Amniotic stem cell (primary cell): Measurements from ENCODE around the gene KLHL28.
"Not testable (repeated sequence)": the region's sequence is repeated elsewhere in the genome, so short reads cannot be mapped to it uniquely, and the experiment has no call there.

Experiments used
- DNase-seq: peaks from one replicate; lab custom pipeline; 2025; lab: John Stamatoyannopoulos, UW

Gene KLHL28

DNA sequence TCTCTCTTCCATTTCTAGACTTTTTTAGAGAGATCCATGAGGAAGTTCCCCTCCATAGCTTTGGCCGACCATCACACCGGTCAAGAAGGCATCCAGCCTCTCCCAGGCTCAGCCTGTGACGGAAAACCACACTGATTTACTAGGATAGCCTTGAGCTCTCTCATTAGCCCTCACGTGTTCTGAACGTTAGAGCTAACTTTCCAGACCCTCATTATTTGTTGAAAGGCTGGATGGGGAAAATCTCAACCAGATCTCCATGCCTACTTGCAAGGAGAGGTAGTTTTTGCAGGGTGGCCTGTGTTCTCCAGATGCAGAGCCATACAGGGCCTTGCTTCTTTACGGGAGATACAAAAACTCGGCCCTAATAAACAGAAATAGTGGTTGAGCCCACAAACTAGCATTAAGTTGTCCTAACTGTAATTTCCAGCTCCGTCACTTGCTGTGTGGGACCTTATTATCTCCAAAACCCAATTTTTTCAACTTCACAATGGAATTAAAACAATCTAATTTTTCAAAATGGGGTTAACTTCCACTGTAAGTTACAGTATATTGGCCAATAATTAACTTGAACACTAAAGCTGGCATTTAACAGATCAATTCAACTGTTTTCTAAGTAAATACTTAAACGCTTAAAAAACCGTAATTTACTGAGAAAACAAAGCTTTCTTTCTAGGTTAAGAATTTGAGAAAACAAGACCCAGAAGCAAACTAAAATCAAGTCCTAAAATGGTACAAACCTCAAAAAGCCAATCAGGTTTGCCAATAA lies 65.3 kb downstream of the KLHL28 start:
- no peak for DNase-seq

DNA sequence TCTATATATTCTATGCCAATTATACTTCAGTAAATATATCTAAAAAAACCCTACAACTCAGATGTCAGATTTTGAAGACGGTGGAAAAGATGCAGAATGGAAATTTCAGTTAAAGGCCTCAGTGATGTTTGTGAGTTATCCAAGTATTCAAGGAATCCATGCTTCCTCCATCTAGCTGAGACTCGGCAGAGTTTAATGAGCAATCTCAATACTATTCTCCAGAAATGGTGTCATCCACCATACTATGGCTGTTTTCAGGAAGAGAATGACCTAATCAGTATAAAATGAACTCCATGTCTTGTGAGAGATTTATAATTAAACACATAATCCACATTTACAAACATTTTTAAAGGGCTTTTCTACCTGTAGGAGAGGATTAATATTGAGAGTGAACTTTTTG lies 66.0 kb downstream of the KLHL28 start:
- DNase-seq: peak; percentile 43

GRCh38 chr14:44893535-44893934 lies 68.2 kb downstream of the KLHL28 start:
- no peak for DNase-seq

- not testable (repeated sequence) for DNase-seq
These were observed 69.9 kb downstream of the KLHL28 start for GRCh38 chr14:44891726-44892372.

DNA sequence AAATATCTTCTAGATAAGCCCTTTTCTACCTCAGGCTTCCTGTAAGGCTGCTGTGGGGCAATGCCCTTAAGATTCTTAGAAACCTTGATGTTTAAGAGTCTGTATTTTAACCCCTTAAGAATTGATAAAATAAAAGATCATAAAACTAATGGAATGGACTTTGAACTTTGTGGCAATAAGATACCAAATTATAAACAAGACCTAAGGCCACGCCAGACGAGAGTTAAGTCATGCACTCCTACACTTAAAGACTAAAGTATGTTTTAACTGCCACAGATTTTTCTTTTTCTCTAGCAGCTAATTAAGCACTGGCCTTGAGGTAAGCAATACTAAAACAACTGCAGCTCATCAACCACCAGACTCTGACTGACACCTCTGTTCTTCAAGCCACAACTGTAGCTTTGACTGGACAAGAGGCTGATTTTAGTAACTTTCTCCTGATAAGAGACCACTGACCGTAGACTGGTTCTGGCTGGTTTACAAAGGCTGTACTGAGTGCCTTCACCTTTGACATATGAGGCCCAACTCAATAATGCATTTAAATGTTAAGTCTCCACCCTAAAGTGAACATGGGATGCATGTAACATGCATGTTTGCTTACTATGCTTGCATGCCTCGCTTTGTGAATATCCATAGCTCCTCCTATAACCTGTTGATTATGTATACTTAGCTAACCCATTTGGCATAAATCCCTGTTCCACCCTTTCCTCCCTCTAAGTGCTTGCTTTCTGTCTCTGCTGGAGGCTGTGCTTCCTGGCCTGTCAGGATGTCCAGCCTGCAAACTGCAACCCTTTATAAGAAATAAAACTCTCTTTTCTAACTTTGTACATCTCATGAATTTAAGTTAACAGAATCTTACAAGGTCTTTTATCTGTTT lies 71.9 kb downstream of the KLHL28 start:
- DNase-seq: no peak

DNA sequence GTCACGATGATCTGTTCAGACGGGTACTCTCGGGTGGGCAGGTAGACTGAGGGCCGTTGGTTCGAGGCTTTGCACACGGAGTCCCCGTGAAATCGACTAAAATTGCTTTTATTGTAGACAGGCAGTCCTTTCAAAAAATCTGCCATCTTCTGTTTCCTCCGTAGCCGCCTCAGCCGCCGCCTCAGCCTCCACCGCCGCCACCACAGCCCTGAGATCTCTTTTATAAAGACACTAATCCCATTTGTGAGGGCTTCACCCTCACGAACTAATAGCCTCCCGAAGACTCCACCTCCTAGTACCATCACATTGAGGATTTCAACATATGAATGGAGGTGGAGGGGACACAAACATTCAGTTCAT lies 74.2 kb downstream of the KLHL28 start:
- no peak for DNase-seq

- DNase-seq: no peak
These were observed 74.7 kb downstream of the KLHL28 start for GRCh38 chr14:44886860-44887595.

GRCh38 chr14:44880791-44881190 lies 81.0 kb downstream of the KLHL28 start:
- no peak for DNase-seq
